Activated CD4-positive, alpha-beta memory T cell treated with anti-CD3 and anti-CD28 coated beads for 36 hours (primary cell): Measurements from ENCODE around the gene PTEN. TPM values are rescaled to one million over a fixed set of nuclear protein-coding genes. Genes with fewer than 3 reads are reported as not detected.
A peak's percentile ranks its signal among the peaks of the same experiment; 100 is the strongest.
"Not testable (repeated sequence)": the region's sequence is repeated elsewhere in the genome, so short reads cannot be mapped to it uniquely, and the experiment has no call there.

Source experiments
- CTCF ChIA-PET: fragments of 350-600 bp; sonication (Branson Sonifier 250); formaldehyde crosslinking; loops from one replicate; lab custom pipeline; 2021; ENCODE audit warnings: antibody characterized with exemption, inconsistent platforms; lab: Charles Lee
- POLR2A ChIA-PET: fragments of 350-600 bp; sonication (Branson Sonifier 250); formaldehyde crosslinking; loops from one replicate; lab custom pipeline; 2021; ENCODE audit warnings: antibody characterized with exemption; lab: Charles Lee
- DNase-seq: peaks from one replicate; pipeline ENCODE4 v3.0.0-alpha.2; 2020
- H3K27ac Mint-ChIP-seq: one replicate; pipeline ENCODE4 v1.8.0; 2021; ENCODE audit warnings: mixed read lengths
- H3K27me3 Mint-ChIP-seq: one replicate; pipeline ENCODE4 v1.8.0; 2021; ENCODE audit warnings: mixed read lengths
- H3K36me3 Mint-ChIP-seq: one replicate; pipeline ENCODE4 v1.8.0; 2021; ENCODE audit warnings: mixed read lengths
- H3K4me1 Mint-ChIP-seq: one replicate; pipeline ENCODE4 v1.8.0; 2021; ENCODE audit warnings: low read depth, mixed read lengths
- H3K4me3 Mint-ChIP-seq: one replicate; pipeline ENCODE4 v1.8.0; 2021; ENCODE audit warnings: mild to moderate bottlenecking, mixed read lengths
- H3K9me3 Mint-ChIP-seq: one replicate; pipeline ENCODE4 v1.8.0; 2021; ENCODE audit warnings: mixed read lengths
- intact Hi-C: fragments of 100-400 bp; cut with micrococcal nuclease; formaldehyde crosslinking; loops from one replicate; pipeline ENCODE4 v1.15.1; 2023
- total RNA-seq, 2 experiments: library from RNA; stranded (reverse); gene quantifications; one replicate each; pipeline ENCODE4 v1.2.3, GENCODE V29; 2021

PTEN gene
- total RNA-seq, 2 experiments from 2014 or later, result 31.9 to 36.8 TPM

DNA sequence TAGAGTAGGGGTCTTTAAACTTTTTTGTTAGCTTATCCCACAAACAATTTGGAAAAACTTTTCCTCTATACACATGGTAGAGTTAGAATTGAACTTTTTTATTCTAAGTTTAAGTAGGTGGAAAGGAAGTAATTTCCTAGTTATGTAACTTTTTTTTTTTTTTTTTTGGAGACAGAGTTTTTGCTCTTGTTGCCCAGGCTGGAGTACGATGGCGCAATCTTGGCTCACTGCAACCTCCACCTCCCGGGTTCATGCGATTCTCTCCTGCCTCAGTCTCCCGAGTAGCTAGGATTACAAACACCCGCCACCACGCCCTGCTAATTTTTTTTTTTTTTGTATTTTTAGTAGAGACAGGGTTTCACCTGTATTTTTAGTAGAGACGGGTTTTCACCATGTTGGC lies 16.7 kb upstream of the PTEN start:
- ChIA-PET CTCF (interaction anchor here (1.0 to 2.0 kb wide), 2 partner anchors 16 to 706 kb away, joined by 3 to 7 read pairs; no protein-coding TSS in a partner anchor), POLR2A (interaction anchor here (0.6 kb wide), 1 partner anchor 542 kb away, joined by 5 read pairs; no protein-coding TSS in a partner anchor)
- H3K9me3 Mint-ChIP-seq, H3K4me1 Mint-ChIP-seq, H3K27me3 Mint-ChIP-seq, H3K4me3 Mint-ChIP-seq, H3K36me3 Mint-ChIP-seq, DNase-seq, H3K27ac Mint-ChIP-seq, intact Hi-C loops: not testable (repeated sequence)

DNA sequence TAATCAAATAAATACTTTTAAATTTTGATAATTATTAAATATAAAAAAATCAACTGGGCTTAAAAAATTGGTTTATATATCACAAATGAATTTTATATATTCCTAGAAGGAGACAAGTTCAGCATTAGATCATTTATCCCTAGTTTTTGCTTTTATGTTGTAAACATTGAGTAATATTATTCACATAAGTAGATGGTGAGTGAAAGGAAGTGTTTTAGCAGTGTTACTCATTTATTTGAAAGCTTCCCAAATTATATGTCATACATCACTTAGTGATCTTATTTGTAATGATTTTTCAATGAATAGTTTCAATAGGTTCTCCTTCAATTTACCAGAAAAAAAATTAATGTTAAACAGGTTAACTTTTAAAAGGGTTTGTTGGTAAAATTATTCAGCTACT lies 15.9 kb upstream of the PTEN start:
- H3K36me3 Mint-ChIP-seq, result no peaks in the 10 kb centered on the region
- ChIA-PET POLR2A (no interaction called here), CTCF (no interaction called here)
- DNase-seq, result no peak
- no peaks in the 10 kb centered on the region for H3K27me3 Mint-ChIP-seq
- intact Hi-C loops, result no loop called here
- no peak overlapping the region for H3K4me3 Mint-ChIP-seq
- peaks cover 4% of the 10 kb centered on the region for H3K4me1 Mint-ChIP-seq
- H3K27ac Mint-ChIP-seq, result no peak overlapping the region
- H3K9me3 Mint-ChIP-seq, result no peaks in the 10 kb centered on the region

DNA sequence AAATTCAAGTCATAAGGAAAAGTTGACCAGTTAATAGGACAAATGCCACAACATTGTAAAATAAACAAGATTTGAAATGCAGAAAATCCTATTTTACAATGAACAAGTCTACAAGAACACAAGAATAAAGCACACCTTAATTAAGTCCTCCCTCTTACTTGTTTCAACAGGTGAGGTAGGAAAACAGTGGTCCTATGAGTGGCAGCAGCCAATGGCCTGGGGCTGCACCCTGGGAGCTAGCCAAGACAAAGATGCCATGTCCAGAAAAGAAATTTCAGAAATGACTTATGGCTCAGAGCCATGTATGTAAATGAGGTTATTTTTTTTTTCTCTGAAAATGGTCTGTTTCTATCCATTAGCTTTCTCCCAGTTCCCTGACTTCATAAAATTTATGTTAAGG lies 14.4 kb upstream of the PTEN start:
- no peak overlapping the region for H3K27ac Mint-ChIP-seq
- H3K9me3 Mint-ChIP-seq, result no peaks in the 10 kb centered on the region
- no peaks in the 10 kb centered on the region for H3K27me3 Mint-ChIP-seq
- H3K36me3 Mint-ChIP-seq, result no peaks in the 10 kb centered on the region
- POLR2A ChIA-PET, result no interaction called here
- intact Hi-C loops, result no loop called here
- no peak overlapping the region for H3K4me3 Mint-ChIP-seq
- peaks cover 4% of the 10 kb centered on the region for H3K4me1 Mint-ChIP-seq
- CTCF ChIA-PET, result interaction anchor here (0.7 to 4.7 kb wide), 3 partner anchors 8 to 703 kb away, joined by 3 to 24 read pairs (median 24); no protein-coding TSS in a partner anchor
- no peak for DNase-seq

DNA sequence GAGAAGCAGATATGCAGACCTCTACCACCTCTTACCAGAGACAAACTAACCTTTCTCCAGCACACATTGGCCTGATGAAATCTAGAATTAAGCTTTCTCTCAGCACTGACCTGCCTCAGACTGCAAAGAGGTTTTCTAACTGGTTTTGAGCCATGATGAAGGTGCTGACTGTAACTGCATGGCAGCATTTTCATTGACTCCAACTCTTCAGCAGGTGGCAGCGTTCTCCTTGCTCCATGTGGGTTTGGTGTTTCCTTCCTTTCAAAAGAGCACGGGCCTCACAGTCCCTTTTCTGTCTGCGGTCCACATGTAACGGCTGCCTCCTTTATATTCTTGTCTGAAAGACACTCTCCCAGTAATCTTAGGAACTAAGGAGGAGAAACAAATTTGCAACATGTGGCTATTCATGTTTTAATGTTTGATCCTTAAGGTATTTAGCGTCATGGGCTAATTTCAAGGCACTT lies 12.7 kb upstream of the PTEN start:
- ChIA-PET POLR2A (no interaction called here), CTCF (interaction anchor here (0.6 to 4.7 kb wide), 11 partner anchors 8 to 701 kb away, joined by 3 to 24 read pairs (median 4); partner anchors contain the start of gene ATAD1)
- peaks cover 2% of the 10 kb centered on the region for H3K9me3 Mint-ChIP-seq
- no peaks in the 10 kb centered on the region for H3K27me3 Mint-ChIP-seq
- intact Hi-C loops, result no loop called here
- no peak overlapping the region for H3K27ac Mint-ChIP-seq
- H3K4me1 Mint-ChIP-seq, result peaks cover 8% of the 10 kb centered on the region
- H3K36me3 Mint-ChIP-seq, result no peaks in the 10 kb centered on the region
- H3K4me3 Mint-ChIP-seq, result no peak overlapping the region
- peak; percentile 64 for DNase-seq

GRCh38 chr10:87852089-87852488 lies 11.3 kb upstream of the PTEN start:
- Mint-ChIP-seq H3K27me3 (no peaks in the 10 kb centered on the region), H3K9me3 (peaks cover 2% of the 10 kb centered on the region), H3K4me3 (no peak overlapping the region), H3K36me3 (no peaks in the 10 kb centered on the region), H3K4me1 (peaks cover 8% of the 10 kb centered on the region), H3K27ac (no peak overlapping the region)
- POLR2A ChIA-PET, result interaction anchor here (1.5 kb wide), 1 partner anchor 11 kb away, joined by 3 read pairs; no protein-coding TSS in a partner anchor
- no peak for DNase-seq
- intact Hi-C loops, result no loop called here
- CTCF ChIA-PET, result interaction anchor here (4.0 to 4.7 kb wide), 2 partner anchors 537 to 700 kb away, joined by 24 read pairs; no protein-coding TSS in a partner anchor

DNA sequence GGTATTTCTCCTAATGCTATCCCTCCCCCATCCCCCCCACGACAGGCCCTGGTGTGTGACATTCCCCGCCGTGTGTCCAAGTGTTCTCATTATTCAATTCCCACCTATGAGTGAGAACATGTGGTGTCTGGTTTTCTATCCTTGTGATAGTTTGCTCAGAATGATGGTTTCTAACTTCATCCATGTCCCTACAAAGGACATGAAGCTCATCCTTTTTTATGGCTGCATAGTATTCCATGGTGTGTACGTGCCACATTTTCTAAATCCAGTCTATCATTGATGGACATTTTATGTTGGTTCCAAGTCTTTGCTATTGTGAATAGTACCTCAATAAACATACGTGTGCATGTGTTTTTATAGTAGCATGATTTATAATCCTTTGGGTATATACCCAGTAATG lies 8.2 kb upstream of the PTEN start:
- H3K27ac Mint-ChIP-seq, H3K4me3 Mint-ChIP-seq, intact Hi-C loops, H3K36me3 Mint-ChIP-seq, H3K9me3 Mint-ChIP-seq, CTCF ChIA-PET, DNase-seq, POLR2A ChIA-PET, H3K27me3 Mint-ChIP-seq: not testable (repeated sequence)
- peaks cover 11% of the 10 kb centered on the region for H3K4me1 Mint-ChIP-seq

- H3K9me3 Mint-ChIP-seq, H3K27me3 Mint-ChIP-seq, POLR2A ChIA-PET, CTCF ChIA-PET, DNase-seq, H3K36me3 Mint-ChIP-seq, intact Hi-C loops, H3K27ac Mint-ChIP-seq, H3K4me3 Mint-ChIP-seq: not testable (repeated sequence)
- H3K4me1 Mint-ChIP-seq, result peaks cover 15% of the 10 kb centered on the region
These were observed 7.8 kb upstream of the PTEN start for GRCh38 chr10:87855665-87856064.

- ChIA-PET CTCF (interaction anchor here (0.6 to 3.6 kb wide), 6 partner anchors 10 to 691 kb away, joined by 3 to 34 read pairs (median 10); partner anchors contain the start of gene ATAD1), POLR2A (no interaction called here)
- Mint-ChIP-seq H3K27me3 (no peaks in the 10 kb centered on the region), H3K27ac (no peak overlapping the region), H3K4me3 (no peak overlapping the region), H3K9me3 (peaks cover 2% of the 10 kb centered on the region), H3K36me3 (peaks cover 6% of the 10 kb centered on the region), H3K4me1 (peaks cover 24% of the 10 kb centered on the region)
- intact Hi-C loops, result loop anchor here (1.0 to 10.0 kb wide), 7 partner anchors 203 to 1392 kb away; partner anchors contain the start of genes LIPA and PAPSS2
- peak; percentile 31 for DNase-seq
These were observed 3.1 kb upstream of the PTEN start for GRCh38 chr10:87860156-87860795.

- no peaks in the 10 kb centered on the region for H3K27me3 Mint-ChIP-seq
- H3K4me3 Mint-ChIP-seq, result peak overlapping the region; percentile 90
- no peak for DNase-seq
- H3K27ac Mint-ChIP-seq, result no peak overlapping the region
- POLR2A ChIA-PET, result interaction anchor here (1.1 to 4.3 kb wide), 6 partner anchors 43 to 722 kb away, joined by 3 to 33 read pairs (median 7); partner anchors contain the start of genes ATAD1 and RNLS
- H3K4me1 Mint-ChIP-seq, result peaks cover 27% of the 10 kb centered on the region
- intact Hi-C loops, result loop anchor here (1.0 to 10.0 kb wide), 7 partner anchors 204 to 1391 kb away; partner anchors contain the start of genes LIPA and PAPSS2
- no peaks in the 10 kb centered on the region for H3K9me3 Mint-ChIP-seq
- peaks cover 9% of the 10 kb centered on the region for H3K36me3 Mint-ChIP-seq
- CTCF ChIA-PET, result interaction anchor here (0.6 to 3.6 kb wide), 8 partner anchors 11 to 691 kb away, joined by 3 to 34 read pairs (median 7); partner anchors contain the start of gene ATAD1
These were observed 2.5 kb upstream of the PTEN start for GRCh38 chr10:87860816-87861403.

DNA sequence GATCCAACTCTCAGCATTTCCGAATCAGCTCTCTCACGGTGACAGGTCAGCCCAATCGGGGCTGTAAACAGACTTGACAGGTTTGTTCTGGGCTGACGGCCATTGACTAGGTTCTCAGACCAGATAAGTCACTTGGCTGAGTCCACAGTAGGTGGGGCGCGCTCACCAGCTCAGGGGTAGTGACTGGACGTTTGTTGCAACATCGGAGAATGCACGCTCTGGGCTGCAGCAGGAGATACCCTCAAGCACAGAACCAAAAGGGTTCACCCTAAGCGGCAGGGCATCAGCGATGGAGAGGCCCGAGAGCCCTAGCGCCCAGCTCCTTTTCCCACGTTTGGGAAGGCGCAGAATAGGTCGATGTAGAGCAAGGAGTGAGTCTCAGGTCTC lies 1.9 kb upstream of the PTEN start:
- ChIA-PET POLR2A (interaction anchor here (0.7 to 4.3 kb wide), 9 partner anchors 34 to 721 kb away, joined by 3 to 33 read pairs (median 5); partner anchors contain the start of genes ATAD1, MINPP1 and RNLS), CTCF (interaction anchor here (1.0 to 3.6 kb wide), 10 partner anchors 11 to 721 kb away, joined by 3 to 34 read pairs (median 6); partner anchors contain the start of gene ATAD1)
- Mint-ChIP-seq H3K9me3 (no peaks in the 10 kb centered on the region), H3K36me3 (peaks cover 9% of the 10 kb centered on the region), H3K4me3 (peak overlapping the region; percentile 90), H3K27me3 (no peaks in the 10 kb centered on the region), H3K27ac (no peak overlapping the region), H3K4me1 (peaks cover 29% of the 10 kb centered on the region)
- intact Hi-C loops, result loop anchor here (2.0 to 10.0 kb wide), 6 partner anchors 204 to 1391 kb away; partner anchors contain the start of genes LIPA and PAPSS2
- no peak for DNase-seq

DNA sequence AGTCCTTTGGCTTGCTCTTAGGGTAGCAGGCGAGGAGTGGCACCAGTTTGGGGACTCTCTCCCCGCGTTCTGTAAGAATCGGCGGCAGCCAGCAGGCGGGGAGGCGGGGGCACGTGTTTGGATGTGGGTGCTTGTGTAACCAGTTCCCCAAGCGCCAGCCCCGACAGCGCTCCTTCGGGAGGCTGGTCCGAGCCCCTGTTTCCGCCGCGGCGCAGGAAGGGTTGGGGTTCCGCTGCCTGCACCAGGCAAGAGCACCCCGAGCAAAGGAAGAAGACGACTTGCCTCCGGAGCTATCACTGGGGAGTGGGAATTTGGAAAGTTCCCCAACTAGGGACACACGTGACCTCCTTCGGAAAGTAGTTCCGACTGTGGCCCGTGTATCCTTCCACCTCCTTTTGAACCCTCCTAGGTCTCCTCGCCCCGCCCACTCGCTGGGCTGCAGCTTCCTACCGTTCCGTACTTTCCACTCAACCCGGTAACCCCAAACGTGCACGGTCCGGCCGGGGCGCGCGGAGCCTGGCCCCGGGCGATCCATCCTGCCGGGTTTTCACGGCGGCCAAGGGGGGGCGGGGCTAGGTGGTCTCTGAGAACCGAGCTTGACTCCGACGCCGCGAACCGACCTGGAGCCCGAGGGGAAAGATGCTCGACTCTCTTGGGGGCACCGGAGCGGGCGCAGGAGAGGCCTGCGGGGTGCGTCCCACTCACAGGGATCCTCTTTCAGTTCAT lies 1.3 kb upstream of the PTEN start:
- CTCF ChIA-PET, result interaction anchor here (0.6 to 3.6 kb wide), 18 partner anchors 12 to 720 kb away, joined by 3 to 34 read pairs (median 4); partner anchors contain the start of gene ATAD1
- intact Hi-C loops, result loop anchor here (1.0 to 10.0 kb wide), 13 partner anchors 44 to 1390 kb away; partner anchors contain the start of genes ATAD1, FAS, LIPA and PAPSS2
- peak; percentile 96 for DNase-seq
- Mint-ChIP-seq H3K4me1 (peaks cover 33% of the 10 kb centered on the region), H3K4me3 (peak overlapping the region; percentile 90), H3K36me3 (peaks cover 12% of the 10 kb centered on the region), H3K27me3 (no peaks in the 10 kb centered on the region), H3K9me3 (no peaks in the 10 kb centered on the region), H3K27ac (peak overlapping the region; percentile 94)
- POLR2A ChIA-PET, result interaction anchor here (0.7 to 4.9 kb wide), 11 partner anchors 10 to 721 kb away, joined by 3 to 33 read pairs (median 5); partner anchors contain the start of genes ATAD1, MINPP1 and RNLS
